Measurements from ENCODE around the gene TULP4.

GRCh38 chr6:158311626-158312025 lies 639 bp upstream of the TULP4 start:
- TF ChIP-seq CTCF (IDR thresholded peaks at IDR 0.05) (no peak), POLR2A (IDR thresholded peaks at IDR 0.05) (no peak)
